ENCODE data around the gene HOXD13. TPM values are rescaled to one million over a fixed set of nuclear protein-coding genes. Genes with fewer than 3 reads are reported as not detected.

The HOXD13 gene
- total and polyA plus RNA-seq, 2 donors (not counting 1 experiment from before 2014, with no cell fraction given): not detected

DNA sequence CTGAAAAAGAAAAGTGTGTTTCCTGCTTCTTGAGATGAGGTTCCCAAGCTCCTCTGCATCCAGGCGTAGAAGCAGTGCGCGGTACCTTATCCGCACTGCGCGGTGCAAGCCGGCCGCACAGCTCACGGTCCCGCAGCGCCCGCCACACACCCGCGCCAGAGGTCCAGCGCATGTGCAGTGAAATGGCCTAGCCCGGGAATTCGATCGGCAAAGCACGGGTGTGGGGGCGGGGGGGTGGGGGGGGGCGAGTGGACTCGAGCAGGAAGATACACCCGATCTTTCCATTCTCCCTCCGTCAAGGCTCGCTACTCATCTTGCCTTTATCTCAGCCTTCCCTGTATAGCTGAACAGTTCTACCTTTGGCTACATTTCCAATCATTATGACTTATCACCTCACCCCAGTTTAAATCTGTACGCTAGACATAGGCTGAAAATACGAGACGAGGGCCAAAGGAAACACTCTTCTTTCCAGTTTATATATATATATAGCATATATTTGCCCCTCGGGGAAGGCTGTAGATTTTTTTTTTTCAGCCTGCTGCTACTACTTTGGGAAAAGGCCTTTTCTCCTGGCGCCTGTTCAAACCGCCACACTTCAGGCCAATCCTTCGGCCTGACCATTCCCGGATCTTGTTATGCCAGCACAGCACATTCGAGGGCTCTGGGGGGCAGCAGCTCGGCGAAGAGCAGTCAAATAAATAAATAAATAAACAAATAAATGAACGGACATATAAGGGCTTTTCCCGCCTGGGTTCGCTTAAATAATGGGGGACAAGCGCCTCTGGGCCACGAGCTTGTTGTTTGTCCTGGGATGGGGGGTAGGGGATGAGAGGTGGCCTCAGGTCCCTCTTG lies 47.4 kb downstream of the HOXD13 start:
- H3K36me3 ChIP-seq (ENCODE audit: control insufficient read depth, insufficient read depth, low read length): no peaks in the 10 kb centered on the region
- no peaks in the 10 kb centered on the region for H3K4me1 ChIP-seq (ENCODE audit: control insufficient read depth, extremely low read depth, insufficient read depth, low read length)
- peak overlapping the region in 1 of 4 experiments; percentile 59 for H3K4me3 ChIP-seq (replicated peaks in 1 of 4; ENCODE audit: control extremely low read depth in 1 of 4, insufficient read depth in 1 of 4, low read depth in 3 of 4, low read length in 4 of 4)
- H3K9ac ChIP-seq (ENCODE audit: insufficient read depth, low read length): no peak overlapping the region
- H3K27me3 ChIP-seq (ENCODE audit: control insufficient read depth, insufficient read depth, low read length): peaks cover 60% of the 10 kb centered on the region
- H3K4me2 ChIP-seq (ENCODE audit: extremely low read depth, insufficient read depth, low read length): peak overlapping the region; percentile 78
- no peaks in the 10 kb centered on the region for H3K9me3 ChIP-seq (ENCODE audit: control insufficient read depth, insufficient read depth, low read depth, low read length)
- H3K79me2 ChIP-seq (ENCODE audit: control insufficient read depth, insufficient read depth, low read length): no peaks in the 10 kb centered on the region
- TF ChIP-seq CTCF (conservative IDR thresholded peaks at IDR 0.05 in 1 of 2, IDR thresholded peaks at IDR 0.05 in 1 of 2; ENCODE audit: low read depth in 1 of 2, low read length in 2 of 2) (no peak), EZH2 (IDR thresholded peaks at IDR 0.05; ENCODE audit: low read length, missing control alignments) (peak; percentile 40)
- DNase-seq (ENCODE audit: low read depth in 2 of 2): no peak
- no peaks in the 10 kb centered on the region for H4K20me1 ChIP-seq (ENCODE audit: control insufficient read depth, extremely low read depth, insufficient read depth, low read length)
- no peak overlapping the region for H2AFZ ChIP-seq (ENCODE audit: low read length)
- no peak overlapping the region for H3K27ac ChIP-seq (ENCODE audit: insufficient read depth, low read length)

DNA sequence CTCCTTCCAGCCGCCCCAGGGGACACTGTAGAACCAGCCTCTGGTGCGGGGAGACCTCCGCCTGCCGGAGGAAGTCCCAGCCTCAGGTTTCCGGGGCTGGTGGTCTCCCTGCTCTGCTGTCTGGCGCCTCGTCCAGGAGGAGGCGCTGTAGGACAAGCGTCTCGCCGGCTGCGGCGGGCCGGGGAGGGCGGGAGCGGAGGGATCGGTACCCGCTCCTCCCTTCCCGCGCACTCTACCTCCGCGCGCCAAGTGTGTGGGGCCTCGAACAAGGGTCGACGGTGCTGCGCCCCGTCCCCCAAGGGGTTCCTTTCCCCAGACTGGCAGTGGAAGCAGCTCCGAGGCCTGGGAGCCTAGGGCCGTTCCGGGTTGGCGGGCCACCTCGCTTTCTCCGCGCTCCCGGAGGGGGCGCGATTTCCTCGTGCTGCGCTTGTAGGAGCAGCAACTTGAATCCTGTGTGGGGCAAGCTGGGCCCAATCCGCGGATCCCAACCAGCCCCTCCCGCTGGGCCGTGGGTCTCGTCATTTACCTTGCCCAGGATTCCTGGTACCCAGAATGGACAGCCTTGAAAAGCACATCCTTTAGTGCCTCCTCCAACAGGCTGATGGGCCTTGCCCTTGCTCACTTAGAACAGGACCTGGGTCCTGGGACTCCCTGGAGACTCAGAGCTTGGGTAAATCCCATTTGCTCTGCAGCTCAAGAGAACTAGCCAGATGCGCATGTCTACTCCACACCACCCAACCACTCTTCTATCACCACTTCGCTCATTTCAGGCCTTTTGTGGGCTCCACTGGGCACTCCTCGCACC lies 48.2 kb downstream of the HOXD13 start:
- no peaks in the 10 kb centered on the region for H3K36me3 ChIP-seq (ENCODE audit: control insufficient read depth, insufficient read depth, low read length)
- peak overlapping the region in 3 of 4 experiments; percentile 17 to 59 (median 21) for H3K4me3 ChIP-seq (replicated peaks in 1 of 4; ENCODE audit: control extremely low read depth in 1 of 4, insufficient read depth in 1 of 4, low read depth in 3 of 4, low read length in 4 of 4)
- H3K4me2 ChIP-seq (ENCODE audit: extremely low read depth, insufficient read depth, low read length): peak overlapping the region; percentile 78
- H4K20me1 ChIP-seq (ENCODE audit: control insufficient read depth, extremely low read depth, insufficient read depth, low read length): no peaks in the 10 kb centered on the region
- no peak overlapping the region for H3K9ac ChIP-seq (ENCODE audit: insufficient read depth, low read length)
- H3K9me3 ChIP-seq (ENCODE audit: control insufficient read depth, insufficient read depth, low read depth, low read length): no peaks in the 10 kb centered on the region
- no peak overlapping the region for H3K27ac ChIP-seq (ENCODE audit: insufficient read depth, low read length)
- DNase-seq (ENCODE audit: low read depth in 2 of 2): peak; percentile 41 to 64
- no peaks in the 10 kb centered on the region for H3K4me1 ChIP-seq (ENCODE audit: control insufficient read depth, extremely low read depth, insufficient read depth, low read length)
- H2AFZ ChIP-seq (ENCODE audit: low read length): peak overlapping the region; percentile 65
- TF ChIP-seq CTCF (conservative IDR thresholded peaks at IDR 0.05 in 1 of 2, IDR thresholded peaks at IDR 0.05 in 1 of 2; ENCODE audit: low read depth in 1 of 2, low read length in 2 of 2) (peak; percentile 59 to 82), EZH2 (IDR thresholded peaks at IDR 0.05; ENCODE audit: low read length, missing control alignments) (peak; percentile 33)
- peaks cover 56% of the 10 kb centered on the region for H3K27me3 ChIP-seq (ENCODE audit: control insufficient read depth, insufficient read depth, low read length)
- no peaks in the 10 kb centered on the region for H3K79me2 ChIP-seq (ENCODE audit: control insufficient read depth, insufficient read depth, low read length)

GRCh38 chr2:176142281-176142680 lies 49.8 kb downstream of the HOXD13 start:
- H3K27ac ChIP-seq (ENCODE audit: insufficient read depth, low read length): no peak overlapping the region
- no peak for TF ChIP-seq CTCF (conservative IDR thresholded peaks at IDR 0.05 in 1 of 2, IDR thresholded peaks at IDR 0.05 in 1 of 2; ENCODE audit: low read depth in 1 of 2, low read length in 2 of 2)
- TF ChIP-seq EZH2 (IDR thresholded peaks at IDR 0.05; ENCODE audit: low read length, missing control alignments): no peak
- H3K36me3 ChIP-seq (ENCODE audit: control insufficient read depth, insufficient read depth, low read length): no peaks in the 10 kb centered on the region
- no peak overlapping the region for H3K9ac ChIP-seq (ENCODE audit: insufficient read depth, low read length)
- no peak overlapping the region for H2AFZ ChIP-seq (ENCODE audit: low read length)
- no peaks in the 10 kb centered on the region for H4K20me1 ChIP-seq (ENCODE audit: control insufficient read depth, extremely low read depth, insufficient read depth, low read length)
- no peak overlapping the region for H3K4me3 ChIP-seq (replicated peaks in 1 of 4; ENCODE audit: control extremely low read depth in 1 of 4, insufficient read depth in 1 of 4, low read depth in 3 of 4, low read length in 4 of 4)
- no peaks in the 10 kb centered on the region for H3K9me3 ChIP-seq (ENCODE audit: control insufficient read depth, insufficient read depth, low read depth, low read length)
- peaks cover 50% of the 10 kb centered on the region for H3K27me3 ChIP-seq (ENCODE audit: control insufficient read depth, insufficient read depth, low read length)
- no peaks in the 10 kb centered on the region for H3K79me2 ChIP-seq (ENCODE audit: control insufficient read depth, insufficient read depth, low read length)
- H3K4me2 ChIP-seq (ENCODE audit: extremely low read depth, insufficient read depth, low read length): no peak overlapping the region
- no peak for DNase-seq (ENCODE audit: low read depth in 2 of 2)
- H3K4me1 ChIP-seq (ENCODE audit: control insufficient read depth, extremely low read depth, insufficient read depth, low read length): no peaks in the 10 kb centered on the region

Data from fibroblast of lung (primary cell).